Hepatocyte (in vitro differentiated cells): Measurements from ENCODE around the gene DEDD. TPM values are rescaled to one million over a fixed set of nuclear protein-coding genes. Genes with fewer than 3 reads are reported as not detected.

Source experiments
- DNase-seq: peaks from one replicate; pipeline ENCODE4 v3.0.0-alpha.2; 2016; ENCODE audit warnings: low spot score
- H2AFZ ChIP-seq: fragments of 200-600 bp; sonication (generic); 2 replicates; pipeline ENCODE4 v1.6.0; 2016; ENCODE audit warnings: antibody characterized with exemption, mild to moderate bottlenecking
- H3K27ac ChIP-seq: fragments of 200-600 bp; sonication (generic); 2 replicates; pipeline ENCODE4 v1.5.1; 2016; ENCODE audit warnings: mild to moderate bottlenecking
- H3K27me3 ChIP-seq: fragments of 200-600 bp; sonication (generic); 2 replicates; pipeline ENCODE4 v1.6.1; 2016
- H3K36me3 ChIP-seq: fragments of 200-600 bp; sonication (generic); replicated peaks from 2 replicates; pipeline ENCODE4 v1.5.1; 2016; ENCODE audit warnings: low read depth; ENCODE audit not compliant: insufficient read depth
- H3K4me1 ChIP-seq: fragments of 200-600 bp; sonication (generic); 2 replicates; pipeline ENCODE4 v1.5.1; 2016; ENCODE audit warnings: mild to moderate bottlenecking, moderate library complexity; ENCODE audit not compliant: insufficient read depth
- H3K4me2 ChIP-seq: fragments of 200-600 bp; sonication (generic); 2 replicates; pipeline ENCODE4 v1.6.0; 2016
- H3K4me3 ChIP-seq: fragments of 200-600 bp; sonication (generic); 2 replicates; pipeline ENCODE4 v1.5.1; 2016; ENCODE audit warnings: mild to moderate bottlenecking
- H3K79me2 ChIP-seq: fragments of 200-600 bp; sonication (generic); 2 replicates; pipeline ENCODE4 v1.6.0; 2017; ENCODE audit warnings: mild to moderate bottlenecking
- H3K9me2 ChIP-seq: fragments of 200-600 bp; sonication (generic); replicated peaks from 2 replicates; pipeline ENCODE4 v1.6.0; 2017; ENCODE audit warnings: mild to moderate bottlenecking; ENCODE audit not compliant: insufficient read depth
- H3K9me3 ChIP-seq: fragments of 200-600 bp; sonication (generic); 2 replicates; pipeline ENCODE4 v1.5.1; 2016; ENCODE audit warnings: low read depth, mild to moderate bottlenecking
- H4K20me1 ChIP-seq: fragments of 200-600 bp; sonication (generic); 2 replicates; pipeline ENCODE4 v1.6.0; 2016; ENCODE audit warnings: mild to moderate bottlenecking; ENCODE audit not compliant: insufficient read depth, poor library complexity, severe bottlenecking
- EZH2 ChIP-seq: fragments of 200-600 bp; sonication (generic); IDR thresholded peaks from 2 replicates; pipeline ENCODE4 v1.6.1; 2016; ENCODE audit warnings: antibody characterized with exemption, mild to moderate bottlenecking, borderline replicate concordance
- EZH2phosphoT487 ChIP-seq: fragments of 200-600 bp; sonication (generic); IDR thresholded peaks from one replicate; pipeline ENCODE4 v1.6.1; 2018; ENCODE audit warnings: antibody characterized with exemption, mild to moderate bottlenecking, low read depth, moderate library complexity; ENCODE audit not compliant: unreplicated experiment, severe bottlenecking
- WGBS: methylation state at CpG from one replicate; pipeline ENCODE4 v1.1.6; 2016; ENCODE audit warnings: low lambda C conversion rate; ENCODE audit errors: missing lambda C conversion rate; 5-methylcytosine and 5-hydroxymethylcytosine counted together
- polyA plus RNA-seq: library from polyadenylated mRNA; unstranded; fragments of >200 nt; fragmentation: Nextera tagmentation; extraction: Ambion mirVana; gene quantifications from 2 replicates; pipeline ENCODE4 v1.2.1, GENCODE V29; 2016
- total RNA-seq: library from RNA; depleted of rRNA; stranded (reverse); fragments of >200 nt; gene quantifications from 2 replicates; pipeline ENCODE4 v1.2.3, GENCODE V29; 2014
- TF ChIP-seq, protein P1 (sequence below): fragments of 200-600 bp; sonication (generic); IDR thresholded peaks from 2 replicates; pipeline ENCODE4 v1.5.1; 2016; ENCODE audit warnings: antibody characterized with exemption, mild to moderate bottlenecking; ENCODE audit not compliant: poor library complexity

The DEDD gene
- total and polyA plus RNA-seq, 2 experiments from 2014 or later = 21.8 to 27.1 TPM

DNA sequence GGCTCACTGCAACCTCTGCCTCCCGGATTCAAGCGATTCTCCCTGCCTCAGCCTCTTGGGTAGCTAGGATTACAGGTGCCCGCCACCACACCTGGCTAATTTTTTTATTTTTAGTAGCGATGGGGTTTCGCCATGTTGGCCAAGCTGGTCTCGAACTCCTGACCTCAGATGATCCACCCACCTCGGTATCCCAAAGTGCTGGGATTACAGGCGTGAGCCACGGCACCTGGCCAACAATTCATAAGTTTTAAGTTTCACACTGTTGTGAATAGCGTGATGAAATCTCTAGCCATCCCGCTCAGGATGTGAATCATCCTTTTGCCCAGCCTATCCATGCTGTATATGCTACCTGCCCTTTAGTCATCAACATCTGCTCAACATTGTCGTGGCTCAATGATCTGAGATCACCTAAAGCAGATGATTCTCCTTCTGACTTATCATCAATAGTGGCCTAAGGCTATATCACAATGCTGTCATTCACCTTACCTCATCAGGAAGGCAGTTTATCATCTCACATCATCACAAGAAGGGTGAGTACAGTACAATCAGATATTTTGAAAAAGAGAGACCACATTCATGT is 17.2 kb downstream of the DEDD start:
- Histone ChIP-seq H3K36me3 (no peaks in the 10 kb centered on the region), H3K4me2 (no peak overlapping the region)
- no peak for TF ChIP-seq EZH2phosphoT487
- TF ChIP-seq EZH2 = no peak
- TF ChIP-seq, protein P1, sequence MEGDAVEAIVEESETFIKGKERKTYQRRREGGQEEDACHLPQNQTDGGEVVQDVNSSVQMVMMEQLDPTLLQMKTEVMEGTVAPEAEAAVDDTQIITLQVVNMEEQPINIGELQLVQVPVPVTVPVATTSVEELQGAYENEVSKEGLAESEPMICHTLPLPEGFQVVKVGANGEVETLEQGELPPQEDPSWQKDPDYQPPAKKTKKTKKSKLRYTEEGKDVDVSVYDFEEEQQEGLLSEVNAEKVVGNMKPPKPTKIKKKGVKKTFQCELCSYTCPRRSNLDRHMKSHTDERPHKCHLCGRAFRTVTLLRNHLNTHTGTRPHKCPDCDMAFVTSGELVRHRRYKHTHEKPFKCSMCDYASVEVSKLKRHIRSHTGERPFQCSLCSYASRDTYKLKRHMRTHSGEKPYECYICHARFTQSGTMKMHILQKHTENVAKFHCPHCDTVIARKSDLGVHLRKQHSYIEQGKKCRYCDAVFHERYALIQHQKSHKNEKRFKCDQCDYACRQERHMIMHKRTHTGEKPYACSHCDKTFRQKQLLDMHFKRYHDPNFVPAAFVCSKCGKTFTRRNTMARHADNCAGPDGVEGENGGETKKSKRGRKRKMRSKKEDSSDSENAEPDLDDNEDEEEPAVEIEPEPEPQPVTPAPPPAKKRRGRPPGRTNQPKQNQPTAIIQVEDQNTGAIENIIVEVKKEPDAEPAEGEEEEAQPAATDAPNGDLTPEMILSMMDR = no peak

DNA sequence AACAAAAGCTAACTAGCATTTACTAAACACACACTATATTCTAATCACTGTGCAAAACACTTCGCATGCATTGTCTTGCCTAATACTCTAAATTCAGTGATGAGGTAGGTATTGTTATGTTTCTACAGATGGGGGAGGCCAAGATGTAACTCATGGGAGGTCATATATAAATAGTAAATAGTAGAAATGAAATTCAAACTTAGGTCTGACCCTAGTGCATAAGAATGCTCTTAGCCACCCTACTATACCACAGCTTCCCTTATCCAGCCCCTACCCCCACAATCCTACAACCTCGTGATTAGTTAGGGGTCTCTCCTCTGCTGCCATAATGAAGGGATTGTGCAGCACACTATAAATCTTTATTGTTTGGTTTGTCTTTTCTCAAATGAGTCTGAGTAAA is 17.9 kb downstream of the DEDD start:
- Histone ChIP-seq H3K4me3 (no peak overlapping the region), H3K4me1 (peaks cover 21% of the 10 kb centered on the region), H3K36me3 (no peaks in the 10 kb centered on the region), H3K9me3 (no peaks in the 10 kb centered on the region), H3K27me3 (no peaks in the 10 kb centered on the region), H3K27ac (no peak overlapping the region), H3K4me2 (no peak overlapping the region), H3K79me2 (peaks cover 80% of the 10 kb centered on the region), H4K20me1 (peaks cover 8% of the 10 kb centered on the region), H3K9me2 (no peaks in the 10 kb centered on the region), H2AFZ (no peak overlapping the region)
- no peak for DNase-seq
- TF ChIP-seq, protein P1 = no peak
- no peak for TF ChIP-seq EZH2phosphoT487
- no peak for TF ChIP-seq EZH2
- 95% methylated on average over 2 of the region's 2 CpGs for WGBS

More for the DNA sequence above, 17.2 kb downstream of the DEDD start:
- H3K4me1 ChIP-seq = peaks cover 25% of the 10 kb centered on the region
- no peak overlapping the region for H2AFZ ChIP-seq
- peaks cover 8% of the 10 kb centered on the region for H4K20me1 ChIP-seq
- no peaks in the 10 kb centered on the region for H3K9me3 ChIP-seq
- WGBS = 94% methylated on average over 12 of the region's 12 CpGs
- H3K9me2 ChIP-seq = no peaks in the 10 kb centered on the region
- no peak overlapping the region for H3K27ac ChIP-seq
- H3K27me3 ChIP-seq = no peaks in the 10 kb centered on the region
- no peak for DNase-seq
- no peak overlapping the region for H3K4me3 ChIP-seq
- H3K79me2 ChIP-seq = peaks cover 75% of the 10 kb centered on the region

DNA sequence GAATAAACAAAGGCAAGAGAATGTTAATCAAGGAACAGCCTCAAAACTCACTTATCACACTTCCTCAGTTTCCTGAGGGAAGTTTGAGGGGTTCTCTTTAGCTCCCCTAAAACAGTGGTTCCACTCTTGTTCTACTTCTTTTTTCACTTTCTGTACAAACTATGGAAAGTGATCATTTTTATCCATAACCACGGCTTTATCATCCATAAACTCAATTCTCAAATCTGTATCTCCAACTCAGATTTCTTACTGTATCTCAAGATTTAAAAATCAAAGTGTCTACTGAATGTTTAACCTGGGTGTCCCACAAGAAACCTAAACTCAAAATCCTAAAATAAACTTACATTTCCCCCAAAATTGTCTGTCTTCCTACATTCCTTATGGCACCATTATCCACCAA is 18.6 kb downstream of the DEDD start:
- Histone ChIP-seq H3K4me2 (no peak overlapping the region), H2AFZ (no peak overlapping the region), H3K4me1 (peaks cover 15% of the 10 kb centered on the region), H3K4me3 (no peak overlapping the region), H3K9me2 (no peaks in the 10 kb centered on the region), H3K9me3 (no peaks in the 10 kb centered on the region), H3K36me3 (no peaks in the 10 kb centered on the region), H3K27ac (no peak overlapping the region), H3K27me3 (no peaks in the 10 kb centered on the region), H3K79me2 (peaks cover 87% of the 10 kb centered on the region), H4K20me1 (peaks cover 8% of the 10 kb centered on the region)
- no peak for TF ChIP-seq EZH2phosphoT487
- TF ChIP-seq, protein P1 = no peak
- no peak for TF ChIP-seq EZH2
- 93% methylated on average over 1 of the region's 1 CpG for WGBS
- no peak for DNase-seq
